NCI-H128 (cell line): Measurements from ENCODE around the gene HMGXB4.

Experiments used
- DNase-seq: peaks from one replicate; lab custom pipeline; 2025; ENCODE audit not compliant: unreplicated experiment; lab: John Stamatoyannopoulos, UW

HMGXB4 gene

DNA sequence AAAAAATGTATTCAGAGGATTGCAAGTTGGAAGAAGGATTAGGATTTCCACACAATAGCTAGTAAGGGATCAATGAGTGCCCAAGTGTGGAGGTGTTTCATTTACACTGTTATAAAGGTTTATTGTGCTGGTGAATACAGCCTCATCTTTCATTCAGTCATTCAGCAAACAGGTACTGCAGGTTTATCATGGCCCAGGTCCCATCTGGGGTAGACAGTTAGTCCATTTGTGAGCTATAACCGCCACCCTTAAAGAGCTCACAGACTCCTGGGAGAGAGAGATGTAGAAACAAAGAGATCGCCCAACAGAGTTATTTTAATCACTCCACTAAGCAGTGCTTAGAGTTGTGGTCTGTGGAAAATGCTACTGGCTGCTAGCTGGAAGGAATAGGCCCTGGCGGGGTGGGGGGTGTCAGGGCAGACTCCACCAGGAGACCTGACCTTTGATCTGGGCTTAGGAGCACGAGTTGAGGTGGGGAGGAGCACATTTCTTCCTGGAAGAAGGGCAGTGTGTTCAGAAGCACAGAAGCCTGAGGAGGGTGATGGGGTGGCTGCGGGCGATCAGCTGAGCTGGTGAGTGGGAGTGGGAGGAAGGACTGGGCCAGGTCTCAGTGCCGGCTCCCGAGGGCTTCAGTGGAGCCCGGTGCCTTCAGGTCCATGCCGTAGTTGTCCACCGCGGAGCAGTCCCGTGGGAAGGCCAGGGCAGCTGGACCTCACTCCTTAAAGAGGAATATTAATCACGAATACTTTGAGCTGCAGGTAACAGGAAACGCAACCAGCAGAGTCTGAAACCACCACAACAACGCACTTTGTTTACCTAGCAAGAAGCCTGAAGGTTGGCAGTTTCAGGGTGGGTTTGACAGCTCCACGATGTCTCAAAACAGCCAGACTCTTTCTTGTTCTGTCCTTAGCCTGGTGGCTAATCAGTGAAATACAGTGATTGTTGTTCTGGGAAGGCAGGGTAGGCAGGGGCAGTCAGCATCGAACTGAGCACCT is 53.6 kb downstream of the HMGXB4 start:
- DNase-seq, result no peak

- DNase-seq, result no peak
Measured at GRCh38 chr22:35311551-35311999, 54.3 kb downstream of the HMGXB4 start.

- no peak for DNase-seq
Measured at GRCh38 chr22:35312198-35313059, 55.1 kb downstream of the HMGXB4 start.

- DNase-seq, result no peak
Measured at GRCh38 chr22:35313311-35314121, 56.2 kb downstream of the HMGXB4 start.

GRCh38 chr22:35314161-35314942 is 57.1 kb downstream of the HMGXB4 start:
- DNase-seq, result no peak

DNA sequence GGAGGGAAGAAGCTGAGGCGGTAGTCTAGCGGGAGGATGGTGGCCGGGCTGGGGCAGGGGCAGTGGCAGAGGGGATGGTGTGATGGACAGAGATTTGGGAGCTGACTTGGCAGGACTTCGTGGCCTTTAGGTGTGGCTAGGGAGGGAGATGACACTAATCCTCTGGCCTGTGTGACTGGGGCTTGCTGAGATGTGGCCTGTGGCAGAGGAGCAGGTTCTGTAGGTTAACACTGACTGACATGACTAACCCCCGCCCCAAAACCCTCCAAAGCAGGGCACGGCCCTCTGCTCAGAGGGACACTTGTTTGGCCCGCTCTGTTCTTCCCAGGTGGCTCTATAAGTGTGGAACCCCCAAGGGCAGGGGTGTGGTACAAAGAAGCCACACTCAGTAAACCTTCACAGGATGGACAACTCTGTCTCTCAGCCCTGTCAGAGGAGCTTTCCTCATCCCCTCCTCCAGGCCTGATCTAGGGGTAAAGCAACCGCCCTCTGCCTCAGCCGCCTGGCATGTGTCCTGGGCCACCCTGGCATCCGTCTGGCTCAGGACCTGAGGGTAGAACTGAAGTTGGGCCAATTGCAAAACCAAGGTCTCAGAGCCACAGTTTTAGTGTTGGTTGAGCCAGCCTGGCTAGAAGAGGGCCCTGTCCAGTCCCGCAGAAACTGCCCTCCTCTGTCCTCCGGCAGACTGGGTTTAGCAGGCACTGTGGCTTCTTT is 58.0 kb downstream of the HMGXB4 start:
- no peak for DNase-seq

GRCh38 chr22:35315855-35316745 is 58.8 kb downstream of the HMGXB4 start:
- DNase-seq, result peak; percentile 53

- no peak for DNase-seq
Measured at GRCh38 chr22:35316751-35317150, 59.5 kb downstream of the HMGXB4 start.

DNA sequence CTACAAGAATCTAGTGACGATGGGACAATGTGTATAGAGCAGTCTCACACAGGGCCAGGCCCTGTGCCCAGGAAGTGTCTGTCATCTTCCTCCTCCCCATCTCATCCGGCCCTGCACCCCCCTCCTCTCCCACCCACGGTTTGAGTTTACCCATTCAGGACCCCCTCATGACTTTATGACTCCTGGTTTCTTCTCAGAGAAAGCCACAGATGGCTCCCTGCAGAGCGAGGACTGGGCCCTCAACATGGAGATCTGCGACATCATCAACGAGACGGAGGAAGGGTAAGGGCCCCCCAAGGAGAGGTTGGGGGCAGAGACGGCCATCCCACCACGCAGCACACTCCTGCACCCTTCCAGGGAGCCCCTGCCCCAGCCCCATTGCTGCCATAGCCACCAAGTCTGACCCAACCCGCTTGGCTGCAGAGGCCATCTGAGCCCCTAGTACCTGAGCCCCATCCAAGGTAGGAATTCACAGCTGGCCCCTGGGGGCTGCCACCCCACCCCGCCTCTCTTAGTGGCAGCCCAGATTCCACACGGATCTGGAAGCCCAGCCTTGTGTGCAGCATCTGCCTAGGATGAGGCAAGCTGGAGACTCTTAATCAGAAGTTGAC is 60.5 kb downstream of the HMGXB4 start:
- no peak for DNase-seq

DNA sequence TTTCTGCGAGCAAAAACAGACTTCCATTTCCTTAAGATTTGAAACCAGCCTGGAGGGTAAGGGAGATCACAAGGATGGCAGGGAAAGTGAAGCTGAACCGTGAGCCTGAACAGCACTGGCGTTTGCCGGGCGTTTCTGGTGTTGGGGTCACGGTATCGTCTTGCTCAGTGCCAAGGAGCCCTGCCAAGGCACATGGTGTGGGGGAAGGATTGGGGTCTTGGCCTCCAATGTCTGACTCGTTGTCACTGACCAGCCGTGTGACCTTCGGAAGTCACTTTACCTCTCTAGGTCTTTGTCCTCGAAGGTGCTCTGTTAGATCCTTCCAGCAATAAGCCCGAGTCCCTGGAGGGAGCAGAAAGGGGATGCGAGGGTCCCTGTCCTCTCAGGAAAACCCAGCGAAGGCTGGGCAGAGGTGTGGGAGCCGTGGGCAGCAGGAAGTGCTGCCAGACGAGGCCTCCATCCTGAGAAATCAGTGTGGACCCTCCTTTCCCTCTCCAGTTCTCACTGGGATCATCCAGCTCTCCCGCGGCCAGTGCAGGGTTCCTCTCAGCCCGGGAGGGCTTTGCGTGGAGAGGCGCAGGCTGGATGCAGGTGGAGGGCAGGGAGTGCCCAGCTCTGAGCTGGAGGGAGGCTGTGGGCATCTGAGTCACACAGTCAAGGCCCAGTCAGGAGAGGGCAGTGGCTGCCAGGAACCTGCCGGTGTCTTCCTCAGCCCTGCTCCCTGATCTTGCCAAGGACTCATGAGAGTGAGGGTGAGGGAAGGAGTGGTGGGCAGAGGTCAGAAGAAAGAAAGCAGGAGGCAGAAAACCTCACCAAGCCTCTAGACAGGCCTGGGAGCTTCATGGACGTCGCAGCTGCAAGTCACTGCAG is 61.3 kb downstream of the HMGXB4 start:
- DNase-seq, result no peak

DNA sequence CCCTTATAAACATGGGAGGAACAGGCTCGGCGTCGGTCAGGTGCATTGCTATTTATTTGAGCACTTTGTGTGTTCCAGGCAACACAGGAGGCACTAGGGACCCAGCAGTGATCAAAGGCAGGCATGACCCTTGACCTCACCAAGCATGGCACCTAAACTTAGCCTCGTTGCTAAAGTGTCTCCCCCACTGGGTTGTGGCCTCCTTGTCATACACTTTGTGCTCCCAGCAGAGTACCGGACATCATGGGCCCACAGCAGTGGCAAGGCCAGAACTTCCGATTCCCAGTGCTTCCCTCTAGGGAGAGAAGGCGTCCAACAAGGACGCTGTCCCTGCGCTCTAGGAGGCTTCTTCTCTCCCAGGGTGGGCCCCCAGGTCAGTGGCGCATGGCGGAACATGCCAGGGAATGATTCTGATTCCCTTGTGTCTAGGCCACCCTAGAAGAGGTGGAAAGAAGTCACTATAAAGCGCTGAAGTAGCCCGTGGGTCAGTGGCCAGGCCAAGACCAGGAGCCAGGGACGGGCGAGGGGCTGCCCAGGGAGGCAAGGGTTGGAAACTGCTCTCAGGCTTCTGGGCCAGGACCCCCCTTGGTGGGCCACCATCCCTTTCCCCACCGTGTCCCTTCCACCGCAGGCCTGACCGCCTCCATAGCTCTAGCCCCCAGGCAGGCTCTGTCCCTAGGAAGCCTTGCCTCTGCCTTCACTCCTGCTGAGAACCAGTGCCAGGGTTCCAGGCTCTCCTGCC is 62.1 kb downstream of the HMGXB4 start:
- DNase-seq, result no peak

- DNase-seq, result no peak
Measured at GRCh38 chr22:35322126-35322525, 64.8 kb downstream of the HMGXB4 start.

GRCh38 chr22:35322893-35323292 is 65.6 kb downstream of the HMGXB4 start:
- no peak for DNase-seq

DNA sequence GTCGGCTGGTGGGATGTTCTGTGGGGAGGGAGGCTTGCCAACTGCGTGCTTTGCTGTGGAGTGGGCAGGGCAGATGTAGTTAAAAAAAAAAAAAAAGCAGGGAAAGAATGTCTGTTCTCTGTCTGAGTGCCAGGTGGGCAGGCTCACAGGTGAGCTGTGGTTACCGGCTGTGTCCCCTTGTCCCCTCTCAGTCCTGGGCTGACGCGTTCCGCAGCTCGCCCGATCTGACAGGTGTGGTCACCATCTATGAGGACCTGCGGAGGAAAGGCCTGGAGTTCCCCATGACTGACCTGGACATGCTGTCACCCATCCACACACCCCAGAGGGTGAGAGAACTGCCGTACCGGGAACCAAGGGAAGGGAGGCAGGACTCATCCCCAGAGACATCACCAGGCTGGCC is 66.0 kb downstream of the HMGXB4 start:
- no peak for DNase-seq

DNA sequence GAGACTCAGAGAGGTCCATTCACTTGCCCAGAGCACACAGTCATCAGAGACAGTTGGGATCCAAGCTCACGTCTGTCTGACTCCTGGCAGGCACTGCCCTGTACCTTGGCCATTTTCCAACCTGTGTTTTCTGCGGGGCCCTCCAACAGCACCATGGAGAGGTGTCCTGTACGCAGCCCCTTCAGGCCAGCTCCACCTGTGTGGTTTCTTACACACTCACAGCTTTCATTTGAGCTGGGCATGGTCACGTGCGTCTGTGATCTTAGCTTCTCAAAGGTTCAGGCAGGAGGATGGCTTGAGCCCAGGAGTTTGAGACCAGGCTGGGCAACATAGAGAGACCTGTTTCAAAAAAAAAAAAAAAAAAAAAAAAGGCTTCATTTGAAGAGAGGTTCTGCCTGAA is 66.8 kb downstream of the HMGXB4 start:
- no peak for DNase-seq

DNA sequence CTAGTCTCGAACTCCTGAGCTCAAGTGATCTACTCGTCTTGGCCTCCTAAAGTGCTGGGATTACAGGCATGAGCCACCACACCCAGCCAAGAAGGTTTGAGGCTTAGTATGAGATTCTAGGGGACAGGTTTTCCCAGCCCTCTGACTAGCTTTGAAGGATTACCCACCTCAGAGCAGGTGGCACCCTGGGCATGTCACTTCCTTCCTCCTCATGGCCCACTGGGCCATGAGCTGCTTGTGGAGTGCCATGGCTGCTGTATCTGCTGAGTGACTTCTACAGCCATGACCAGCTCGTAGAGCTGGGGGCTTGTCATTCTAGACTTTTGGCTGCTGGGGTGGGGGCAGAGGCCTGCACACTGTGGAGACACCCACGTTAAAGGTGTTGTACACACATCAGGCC is 67.5 kb downstream of the HMGXB4 start:
- DNase-seq, result no peak
